HCT116 (cell line): ENCODE data around the gene RGS7.

Source experiments
- TF ChIP-seq, protein P1 (sequence below): IDR thresholded peaks from 2 replicates; pipeline ENCODE4 v1.6.1; 2012; ENCODE audit warnings: low read depth
- TF ChIP-seq, protein P2 (sequence below), 3 experiments: fragments of 200-600 bp in 1 of 3; sonication (generic) in 1 of 3; IDR thresholded peaks in 2 of 3; conservative IDR thresholded peaks in 1 of 3; 2 replicates each; pipeline ENCODE4 v1.5.1; 2012 to 2017; ENCODE audit warnings: low read depth in 2 of 3, low read length in 2 of 3, antibody characterized with exemption in 1 of 3, borderline replicate concordance in 1 of 3, control low read depth in 1 of 3, mild to moderate bottlenecking in 1 of 3, mixed read lengths in 1 of 3, mixed run types in 1 of 3, moderate library complexity in 1 of 3; ENCODE audit not compliant: insufficient read depth in 1 of 3

GRCh38 chr1:240763771-240764170, 593.2 kb downstream of the RGS7 start:
- TF ChIP-seq, protein P1, sequence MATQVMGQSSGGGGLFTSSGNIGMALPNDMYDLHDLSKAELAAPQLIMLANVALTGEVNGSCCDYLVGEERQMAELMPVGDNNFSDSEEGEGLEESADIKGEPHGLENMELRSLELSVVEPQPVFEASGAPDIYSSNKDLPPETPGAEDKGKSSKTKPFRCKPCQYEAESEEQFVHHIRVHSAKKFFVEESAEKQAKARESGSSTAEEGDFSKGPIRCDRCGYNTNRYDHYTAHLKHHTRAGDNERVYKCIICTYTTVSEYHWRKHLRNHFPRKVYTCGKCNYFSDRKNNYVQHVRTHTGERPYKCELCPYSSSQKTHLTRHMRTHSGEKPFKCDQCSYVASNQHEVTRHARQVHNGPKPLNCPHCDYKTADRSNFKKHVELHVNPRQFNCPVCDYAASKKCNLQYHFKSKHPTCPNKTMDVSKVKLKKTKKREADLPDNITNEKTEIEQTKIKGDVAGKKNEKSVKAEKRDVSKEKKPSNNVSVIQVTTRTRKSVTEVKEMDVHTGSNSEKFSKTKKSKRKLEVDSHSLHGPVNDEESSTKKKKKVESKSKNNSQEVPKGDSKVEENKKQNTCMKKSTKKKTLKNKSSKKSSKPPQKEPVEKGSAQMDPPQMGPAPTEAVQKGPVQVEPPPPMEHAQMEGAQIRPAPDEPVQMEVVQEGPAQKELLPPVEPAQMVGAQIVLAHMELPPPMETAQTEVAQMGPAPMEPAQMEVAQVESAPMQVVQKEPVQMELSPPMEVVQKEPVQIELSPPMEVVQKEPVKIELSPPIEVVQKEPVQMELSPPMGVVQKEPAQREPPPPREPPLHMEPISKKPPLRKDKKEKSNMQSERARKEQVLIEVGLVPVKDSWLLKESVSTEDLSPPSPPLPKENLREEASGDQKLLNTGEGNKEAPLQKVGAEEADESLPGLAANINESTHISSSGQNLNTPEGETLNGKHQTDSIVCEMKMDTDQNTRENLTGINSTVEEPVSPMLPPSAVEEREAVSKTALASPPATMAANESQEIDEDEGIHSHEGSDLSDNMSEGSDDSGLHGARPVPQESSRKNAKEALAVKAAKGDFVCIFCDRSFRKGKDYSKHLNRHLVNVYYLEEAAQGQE: no peak
- TF ChIP-seq, protein P2, sequence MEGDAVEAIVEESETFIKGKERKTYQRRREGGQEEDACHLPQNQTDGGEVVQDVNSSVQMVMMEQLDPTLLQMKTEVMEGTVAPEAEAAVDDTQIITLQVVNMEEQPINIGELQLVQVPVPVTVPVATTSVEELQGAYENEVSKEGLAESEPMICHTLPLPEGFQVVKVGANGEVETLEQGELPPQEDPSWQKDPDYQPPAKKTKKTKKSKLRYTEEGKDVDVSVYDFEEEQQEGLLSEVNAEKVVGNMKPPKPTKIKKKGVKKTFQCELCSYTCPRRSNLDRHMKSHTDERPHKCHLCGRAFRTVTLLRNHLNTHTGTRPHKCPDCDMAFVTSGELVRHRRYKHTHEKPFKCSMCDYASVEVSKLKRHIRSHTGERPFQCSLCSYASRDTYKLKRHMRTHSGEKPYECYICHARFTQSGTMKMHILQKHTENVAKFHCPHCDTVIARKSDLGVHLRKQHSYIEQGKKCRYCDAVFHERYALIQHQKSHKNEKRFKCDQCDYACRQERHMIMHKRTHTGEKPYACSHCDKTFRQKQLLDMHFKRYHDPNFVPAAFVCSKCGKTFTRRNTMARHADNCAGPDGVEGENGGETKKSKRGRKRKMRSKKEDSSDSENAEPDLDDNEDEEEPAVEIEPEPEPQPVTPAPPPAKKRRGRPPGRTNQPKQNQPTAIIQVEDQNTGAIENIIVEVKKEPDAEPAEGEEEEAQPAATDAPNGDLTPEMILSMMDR (IDR thresholded peaks at IDR 0.05 in 2 of 3, conservative IDR thresholded peaks at IDR 0.05 in 1 of 3; ENCODE audit: borderline replicate concordance in 1 of 3, insufficient read depth in 1 of 3, low read depth in 2 of 3, low read length in 2 of 3): no peak
